GM18870 (cell line): Measurements from ENCODE around the gene ZC3H18.
"Not testable (repeated sequence)": the region's sequence is repeated elsewhere in the genome, so short reads cannot be mapped to it uniquely, and the experiment has no call there.

Experiments
- ATAC-seq: cut with Tn5 transposase; IDR thresholded peaks from one replicate; pipeline ENCODE4 v1.9.1; 2021; ENCODE audit warnings: moderate library complexity; ENCODE audit not compliant: unreplicated experiment

The ZC3H18 gene

GRCh38 chr16:88600539-88600896 lies 30.3 kb downstream of the ZC3H18 start:
- ATAC-seq: no peak

- no peak for ATAC-seq
These were observed 31.3 kb downstream of the ZC3H18 start for GRCh38 chr16:88601313-88602036.

- ATAC-seq: no peak
These were observed 31.9 kb downstream of the ZC3H18 start for GRCh38 chr16:88602091-88602490.

- no peak for ATAC-seq
These were observed 35.3 kb downstream of the ZC3H18 start for GRCh38 chr16:88605186-88606147.

GRCh38 chr16:88606148-88606757 lies 36.0 kb downstream of the ZC3H18 start:
- ATAC-seq: no peak

- no peak for ATAC-seq
These were observed 37.9 kb downstream of the ZC3H18 start for GRCh38 chr16:88608076-88608475.

GRCh38 chr16:88609426-88609825 lies 39.2 kb downstream of the ZC3H18 start:
- not testable (repeated sequence) for ATAC-seq

GRCh38 chr16:88610080-88610479 lies 39.9 kb downstream of the ZC3H18 start:
- ATAC-seq: no peak

- ATAC-seq: no peak
These were observed 41.0 kb downstream of the ZC3H18 start for GRCh38 chr16:88610909-88611812.

- ATAC-seq: no peak
These were observed 43.1 kb downstream of the ZC3H18 start for GRCh38 chr16:88613293-88613692.

- ATAC-seq: no peak
These were observed 44.0 kb downstream of the ZC3H18 start for GRCh38 chr16:88613911-88614817.

- no peak for ATAC-seq
These were observed 44.8 kb downstream of the ZC3H18 start for GRCh38 chr16:88614818-88615580.

- no peak for ATAC-seq
These were observed 46.1 kb downstream of the ZC3H18 start for GRCh38 chr16:88616320-88616719.

- no peak for ATAC-seq
These were observed 46.5 kb downstream of the ZC3H18 start for GRCh38 chr16:88616736-88617135.

GRCh38 chr16:88617268-88618031 lies 47.2 kb downstream of the ZC3H18 start:
- no peak for ATAC-seq

GRCh38 chr16:88618182-88618955 lies 48.2 kb downstream of the ZC3H18 start:
- ATAC-seq: no peak

GRCh38 chr16:88618956-88619667 lies 48.9 kb downstream of the ZC3H18 start:
- no peak for ATAC-seq
